Esophagus squamous epithelium (tissue), 5 donors: Measurements from ENCODE around the gene CREB5. TPM values are rescaled to one million over a fixed set of nuclear protein-coding genes. Genes with fewer than 3 reads are reported as not detected.

Experiments used
- DNase-seq: peaks from one replicate; lab custom pipeline; 2025; lab: John Stamatoyannopoulos, UW
- H3K27ac ChIP-seq, 4 donors: fragments of 200-600 bp; sonication (generic); one replicate each; pipeline ENCODE4 v1.5.1; 2016 to 2019; ENCODE audit warnings: mild to moderate bottlenecking in 1 of 4
- H3K27me3 ChIP-seq, 4 donors: fragments of 200-600 bp; sonication (generic); 1 replicate in 3 of 4; 2 replicates in 1 of 4; pipeline versions ENCODE4 v1.5.1 to v1.6.0; 2017 to 2021; ENCODE audit warnings: antibody characterized with exemption in 1 of 4
- H3K36me3 ChIP-seq, 3 donors: fragments of 200-600 bp; sonication (generic); one replicate each; pipeline ENCODE4 v1.5.1; 2016 to 2019
- H3K4me1 ChIP-seq, 3 donors: fragments of 200-600 bp; sonication (generic); one replicate each; pipeline ENCODE4 v1.5.1; 2017 to 2019
- H3K4me3 ChIP-seq, 4 donors: fragments of 200-600 bp; sonication (generic); 1 replicate in 3 of 4; 2 replicates in 1 of 4; pipeline ENCODE4 v1.5.1; 2016 to 2019; ENCODE audit warnings: mild to moderate bottlenecking in 2 of 4, moderate library complexity in 1 of 4
- H3K9me3 ChIP-seq, 3 donors: fragments of 200-600 bp; sonication (generic); one replicate each; pipeline ENCODE4 v1.5.1; 2016 to 2019
- CTCF ChIP-seq, 6 experiments: fragments of 450-650 bp in 4 of 6; fragments of 200-600 bp in 2 of 6; sonication (generic) in 2 of 6; IDR thresholded peaks; one replicate each; pipeline ENCODE4 v1.5.1; 2016 to 2019; ENCODE audit warnings: antibody characterized with exemption in 6 of 6, mild to moderate bottlenecking in 4 of 6, moderate library complexity in 4 of 6
- POLR2A ChIP-seq, 4 donors: fragments of 450-650 bp; IDR thresholded peaks; one replicate each; pipeline ENCODE4 v1.6.1; 2017; ENCODE audit warnings: antibody characterized with exemption in 4 of 4, mild to moderate bottlenecking in 4 of 4, moderate library complexity in 3 of 4
- WGBS, 2 donors: methylation state at CpG; one replicate each; pipeline ENCODE4 v1.1.5; 2018; 5-methylcytosine and 5-hydroxymethylcytosine counted together
- intact Hi-C: fragments of 100-400 bp; cut with DNase I; formaldehyde crosslinking; loops from one replicate; pipeline ENCODE4 v1.15.0; 2022
- total RNA-seq, 4 donors: library from RNA; depleted of rRNA; stranded (reverse); fragments of >200 nt; gene quantifications; one replicate each; pipeline ENCODE4 v1.1.0, GENCODE V29; 2016
- donor health status: DM: yes; HTN: yes; CAD: no.

CREB5 gene
- total RNA-seq, 4 donors from 2014 or later: 0.30 to 5.0 (median 2.2) TPM

GRCh38 chr7:28448708-28449107 lies 36.4 kb downstream of the CREB5 start:
- no peaks in the 10 kb centered on the region for H3K9me3 ChIP-seq
- no peak for DNase-seq
- no peak overlapping the region for H3K27ac ChIP-seq
- no peaks in the 10 kb centered on the region for H3K36me3 ChIP-seq
- WGBS, 2 donors: 49 to 72% methylated on average over 3 to 4 of the region's 4 CpGs
- TF ChIP-seq CTCF (IDR thresholded peaks at IDR 0.05) (no peak), POLR2A (IDR thresholded peaks at IDR 0.05) (no peak)
- H3K4me1 ChIP-seq: no peaks in the 10 kb centered on the region
- no peak overlapping the region for H3K4me3 ChIP-seq
- intact Hi-C loops: no loop called here
- H3K27me3 ChIP-seq: no peaks in the 10 kb centered on the region

GRCh38 chr7:28452681-28453080 lies 40.4 kb downstream of the CREB5 start:
- Histone ChIP-seq H3K9me3 (no peaks in the 10 kb centered on the region), H3K4me1 (no peaks in the 10 kb centered on the region), H3K36me3 (no peaks in the 10 kb centered on the region), H3K27ac (no peak overlapping the region), H3K4me3 (no peak overlapping the region), H3K27me3 (no peaks in the 10 kb centered on the region)
- TF ChIP-seq CTCF (IDR thresholded peaks at IDR 0.05): no peak
- TF ChIP-seq POLR2A (IDR thresholded peaks at IDR 0.05): no peak
- DNase-seq: no peak
- WGBS, 2 donors: 85 to 90% methylated on average over 2 of the region's 2 CpGs
- intact Hi-C loops: no loop called here

- Histone ChIP-seq H3K27me3 (no peaks in the 10 kb centered on the region), H3K9me3 (no peaks in the 10 kb centered on the region), H3K4me3 (no peak overlapping the region), H3K4me1 (no peaks in the 10 kb centered on the region), H3K27ac (no peak overlapping the region), H3K36me3 (no peaks in the 10 kb centered on the region)
- DNase-seq: no peak
- TF ChIP-seq POLR2A (IDR thresholded peaks at IDR 0.05) (no peak), CTCF (IDR thresholded peaks at IDR 0.05) (no peak)
- WGBS, 2 donors: 91% methylated on average over 5 of the region's 5 CpGs
- intact Hi-C loops: no loop called here
Measured at GRCh38 chr7:28455486-28455885, 43.2 kb downstream of the CREB5 start.

- Histone ChIP-seq H3K4me3 (no peak overlapping the region), H3K27ac (no peak overlapping the region), H3K27me3 (no peaks in the 10 kb centered on the region), H3K9me3 (no peaks in the 10 kb centered on the region), H3K36me3 (no peaks in the 10 kb centered on the region), H3K4me1 (no peaks in the 10 kb centered on the region)
- no peak for TF ChIP-seq CTCF (IDR thresholded peaks at IDR 0.05)
- no peak for TF ChIP-seq POLR2A (IDR thresholded peaks at IDR 0.05)
- WGBS, 2 donors: 32 to 41% methylated on average over 1 of the region's 1 CpG
- intact Hi-C loops: no loop called here
- no peak for DNase-seq
Measured at GRCh38 chr7:28456044-28456443, 43.7 kb downstream of the CREB5 start.

GRCh38 chr7:28458732-28459131 lies 46.4 kb downstream of the CREB5 start:
- Histone ChIP-seq H3K9me3 (no peaks in the 10 kb centered on the region), H3K27ac (no peak overlapping the region), H3K4me3 (no peak overlapping the region), H3K27me3 (no peaks in the 10 kb centered on the region), H3K4me1 (no peaks in the 10 kb centered on the region), H3K36me3 (no peaks in the 10 kb centered on the region)
- TF ChIP-seq CTCF (IDR thresholded peaks at IDR 0.05): no peak
- TF ChIP-seq POLR2A (IDR thresholded peaks at IDR 0.05): no peak
- no peak for DNase-seq
- intact Hi-C loops: no loop called here
- 63 to 64% methylated on average over 7 of the region's 8 CpGs for WGBS, 2 donors
